Stimulated activated CD8-positive, alpha-beta memory T cell treated with anti-CD3 and anti-CD28 coated beads, Interleukin-2, amount 100 ng/mL, for 48 hours (primary cell): ENCODE data around the gene TFR2.

Source experiments
- DNase-seq, 2 donors: peaks; one replicate each; pipeline ENCODE4 v3.0.0-alpha.2; 2020; ENCODE audit warnings: low read depth in 2 of 2

TFR2 gene

DNA sequence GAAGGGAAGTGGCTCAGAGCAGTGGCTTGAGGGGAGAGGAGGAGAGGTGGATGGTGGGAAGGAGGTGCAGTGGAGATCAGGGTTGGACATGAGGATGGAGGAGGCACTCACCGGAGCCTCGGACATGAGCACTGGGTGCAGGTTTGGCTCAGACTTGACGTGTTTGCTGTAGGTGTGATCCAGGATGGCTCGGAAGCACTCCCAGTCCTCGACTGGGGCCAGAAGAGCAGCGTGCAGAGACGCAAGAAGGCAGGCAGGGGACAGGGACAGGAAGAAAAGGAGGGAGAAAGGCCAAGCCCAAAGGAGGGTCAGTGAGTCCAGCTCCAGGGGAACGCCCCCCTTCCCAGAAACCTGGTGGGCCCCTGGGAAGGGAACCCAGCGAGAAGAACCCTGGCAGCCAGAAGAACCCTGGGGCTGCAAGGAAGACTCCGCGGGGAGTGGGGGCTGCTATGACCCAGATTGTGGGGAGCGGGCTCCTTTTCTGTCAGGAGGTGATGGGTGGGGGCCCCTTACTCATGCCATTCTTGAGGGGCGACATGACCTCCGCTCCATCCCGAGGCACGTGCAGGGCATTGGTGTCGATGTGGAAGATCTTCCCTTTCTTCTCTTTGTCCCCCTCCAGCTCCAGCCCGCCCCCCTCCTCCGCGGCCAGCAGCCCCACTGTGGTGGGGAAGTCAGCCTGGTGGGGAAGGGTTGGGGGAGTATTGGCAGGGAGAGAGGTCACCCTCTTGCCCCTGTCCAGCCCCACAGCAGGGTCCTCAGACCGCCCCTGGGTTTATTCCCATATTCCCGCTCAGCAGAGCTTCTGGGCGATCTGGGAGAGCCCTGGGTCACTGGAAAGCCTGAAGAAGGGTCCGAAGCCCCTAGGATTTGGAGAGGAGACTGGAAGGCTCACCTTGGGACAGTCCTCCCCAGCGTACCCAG is 13.8 kb upstream of the TFR2 start:
- no peak for DNase-seq

DNA sequence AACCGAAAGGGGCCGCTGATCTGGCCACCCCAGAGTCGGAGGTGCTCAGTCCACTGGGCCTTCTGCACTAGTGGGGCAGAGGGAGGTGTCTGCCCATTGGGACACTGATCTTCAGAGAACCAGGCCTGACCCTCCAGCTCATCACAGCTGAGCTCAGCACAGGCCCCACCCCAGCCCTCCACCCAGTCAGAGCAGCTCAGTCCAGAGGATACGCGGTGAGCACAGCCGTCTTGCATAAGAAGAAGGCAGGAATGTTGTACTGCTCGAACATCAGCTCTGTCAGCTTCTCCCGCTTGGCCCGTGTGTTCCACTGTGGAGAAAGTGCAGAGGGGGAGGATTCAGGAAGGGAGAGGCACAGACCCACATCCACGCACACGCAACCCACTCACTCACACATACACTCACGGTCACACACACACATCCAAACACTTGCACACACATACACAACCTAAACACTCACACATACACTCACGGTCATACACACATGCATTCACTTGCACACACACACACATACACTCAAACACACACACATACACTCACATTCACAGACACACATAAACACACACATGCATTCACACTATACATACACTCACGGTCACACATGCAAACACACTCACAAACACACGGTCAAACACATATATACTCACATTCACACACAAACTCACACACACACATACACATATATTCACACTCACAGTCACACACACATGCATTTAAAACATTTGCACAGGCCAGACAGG is 8.6 kb upstream of the TFR2 start:
- DNase-seq, result no peak

DNA sequence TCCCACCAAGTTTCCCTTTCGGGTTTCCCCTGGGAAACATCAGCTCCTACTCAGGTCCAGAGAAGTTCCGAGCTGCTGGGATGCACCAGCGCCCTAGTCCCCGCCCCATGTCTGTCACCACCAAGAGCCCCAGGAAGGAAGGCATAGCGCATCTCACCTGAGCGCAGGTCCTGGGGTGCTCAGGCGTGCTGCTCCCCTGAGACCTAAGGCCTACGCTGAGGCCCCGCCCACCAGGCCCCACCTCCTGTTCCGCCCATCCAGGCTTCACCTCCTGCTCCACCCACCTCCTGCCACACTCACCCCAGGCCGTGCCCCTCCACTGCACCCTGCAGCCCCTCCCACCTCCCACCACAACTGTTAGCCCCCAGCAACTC is 1.2 kb upstream of the TFR2 start:
- DNase-seq, result peak in 1 of 2 donors; percentile 43

DNA sequence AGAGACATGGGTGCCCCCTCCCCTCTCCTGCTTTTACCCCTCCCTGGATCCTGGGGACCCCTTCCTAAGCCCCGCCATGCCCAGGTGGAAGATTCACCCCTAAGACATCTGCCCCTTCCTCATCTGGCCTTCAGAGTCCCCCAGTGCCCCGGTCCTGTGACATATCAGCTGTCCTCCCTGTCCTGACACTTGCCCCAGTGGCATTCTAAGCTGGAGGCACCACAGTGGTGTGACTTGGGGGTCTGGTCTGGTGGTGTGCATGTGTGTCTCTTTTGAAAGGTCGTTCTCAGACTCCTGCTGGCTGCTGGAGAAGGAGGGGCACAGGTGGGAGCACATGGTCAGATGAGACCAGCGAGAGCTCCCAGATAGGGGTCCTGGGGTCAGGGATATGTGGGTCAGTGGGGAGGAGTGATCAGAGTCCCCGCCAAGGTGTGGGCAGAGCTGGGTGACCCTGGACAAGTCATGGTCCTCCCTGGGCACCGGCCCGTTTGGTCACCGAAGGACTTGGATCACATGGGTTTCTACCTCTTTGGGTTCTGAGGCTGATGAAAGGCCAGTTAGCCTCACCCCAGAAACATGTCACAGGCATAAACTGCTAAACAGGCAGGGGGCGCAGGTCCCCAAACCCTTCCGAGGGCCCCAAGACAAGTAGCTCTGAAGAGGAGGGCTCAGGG is 645 bp upstream of the TFR2 start:
- no peak for DNase-seq

DNA sequence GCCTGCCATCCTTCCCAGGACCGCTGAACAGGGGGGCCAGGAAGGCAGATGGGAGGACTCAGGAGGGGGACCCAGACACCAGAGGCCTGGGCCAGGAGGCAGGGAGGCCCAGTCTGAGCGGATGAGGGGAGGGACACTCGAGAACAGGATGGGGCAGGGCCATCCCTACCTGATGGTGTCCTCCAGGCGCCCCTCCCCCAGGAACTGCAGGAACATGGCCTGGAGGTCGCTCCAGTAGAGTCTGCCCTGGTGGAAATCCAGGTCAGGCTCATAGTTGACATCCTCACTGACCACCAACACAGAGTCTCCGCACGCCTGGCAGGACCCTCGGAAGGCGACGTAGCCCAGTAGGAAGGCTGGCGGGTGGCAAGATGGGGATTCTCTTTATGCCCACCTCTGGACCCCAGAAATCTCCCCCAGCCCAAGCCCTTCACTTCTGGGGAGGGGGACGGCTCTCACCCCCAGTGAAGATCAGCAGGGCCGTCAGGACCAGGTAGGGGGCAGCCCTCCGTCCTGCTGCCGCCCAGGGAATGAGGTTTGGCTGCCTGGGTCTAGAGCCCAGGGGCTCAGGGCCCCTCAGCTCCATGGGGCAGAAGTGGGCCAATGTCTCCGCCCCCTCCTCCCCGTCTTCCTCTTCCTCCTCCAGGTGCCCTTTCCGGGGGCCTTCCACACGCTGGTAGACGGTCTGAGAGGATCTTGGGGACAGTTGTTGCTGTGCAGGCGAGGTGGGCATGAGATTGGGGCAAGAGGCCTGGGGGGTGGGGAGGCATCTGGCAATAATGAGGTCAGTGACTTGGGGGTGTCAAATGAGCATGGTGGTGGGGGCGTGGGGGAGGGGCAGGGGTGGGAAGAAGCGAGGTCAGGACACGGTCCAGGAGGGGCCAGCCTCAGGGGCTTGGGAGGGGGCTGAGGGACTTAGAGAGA is 573 bp downstream of the TFR2 start:
- no peak for DNase-seq

DNA sequence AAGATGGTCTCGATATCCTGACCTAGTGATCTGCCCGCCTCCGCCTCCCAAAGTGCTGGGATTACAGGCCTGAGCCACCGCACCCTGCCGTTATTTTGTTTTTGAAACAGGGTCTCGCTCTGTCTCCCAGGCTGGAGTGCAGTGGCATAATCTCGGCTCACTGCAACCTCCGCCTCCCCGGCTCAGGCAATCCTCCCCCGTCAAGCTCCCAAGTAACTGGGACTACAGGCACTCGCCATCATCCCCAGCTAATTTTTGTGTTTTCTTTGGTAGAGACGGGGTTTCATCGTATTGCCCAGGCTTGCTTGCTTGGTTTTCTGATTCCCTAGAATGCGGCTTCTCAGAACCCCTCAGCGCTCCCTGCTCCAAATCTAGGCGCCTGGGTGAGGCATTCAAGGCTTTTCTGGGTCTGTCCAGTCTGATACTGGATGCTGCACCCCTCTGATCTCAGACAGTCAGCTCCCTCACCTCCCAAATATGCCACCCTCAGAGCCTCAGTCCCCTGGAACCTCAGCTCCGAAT is 1.3 kb downstream of the TFR2 start:
- no peak for DNase-seq

DNA sequence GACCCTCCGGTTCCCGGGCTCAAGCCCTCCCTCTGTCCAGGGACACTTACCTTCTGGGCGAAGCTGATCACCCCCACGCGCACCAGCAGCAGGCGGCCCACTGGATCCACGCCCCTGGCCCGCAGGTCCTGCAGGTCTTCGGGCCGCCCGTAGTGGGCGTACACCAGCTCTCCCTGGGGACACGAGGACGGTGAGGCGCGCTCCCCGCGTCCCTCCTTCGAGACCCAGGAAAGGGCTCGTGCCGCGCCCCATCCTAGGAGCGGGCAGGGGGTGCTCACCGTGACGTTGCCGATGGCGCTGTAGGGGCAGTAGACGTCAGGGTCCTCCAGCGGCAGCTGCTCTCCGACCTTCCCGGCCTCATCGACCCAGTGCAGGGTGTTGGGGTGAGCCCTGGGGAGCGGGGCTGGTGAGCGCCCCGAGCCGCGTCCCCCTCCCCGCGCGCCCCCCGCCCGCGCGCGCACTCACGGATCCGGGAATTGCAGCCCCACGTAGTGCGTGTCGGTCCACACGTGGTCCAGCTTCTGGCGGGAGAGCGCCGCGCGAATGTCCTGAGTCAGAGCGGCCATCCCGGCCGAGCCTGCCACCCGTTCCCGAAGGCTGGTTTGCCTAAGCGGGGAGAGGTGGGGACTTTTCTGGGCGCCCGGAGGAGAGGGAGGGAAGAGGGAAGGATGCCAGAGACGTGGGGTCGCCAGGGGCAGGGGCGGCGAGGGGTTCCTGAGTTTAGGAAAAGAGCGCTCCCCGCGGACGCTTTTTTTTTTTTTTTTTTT is 8.2 kb downstream of the TFR2 start:
- DNase-seq, result peak; percentile 50 to 52

DNA sequence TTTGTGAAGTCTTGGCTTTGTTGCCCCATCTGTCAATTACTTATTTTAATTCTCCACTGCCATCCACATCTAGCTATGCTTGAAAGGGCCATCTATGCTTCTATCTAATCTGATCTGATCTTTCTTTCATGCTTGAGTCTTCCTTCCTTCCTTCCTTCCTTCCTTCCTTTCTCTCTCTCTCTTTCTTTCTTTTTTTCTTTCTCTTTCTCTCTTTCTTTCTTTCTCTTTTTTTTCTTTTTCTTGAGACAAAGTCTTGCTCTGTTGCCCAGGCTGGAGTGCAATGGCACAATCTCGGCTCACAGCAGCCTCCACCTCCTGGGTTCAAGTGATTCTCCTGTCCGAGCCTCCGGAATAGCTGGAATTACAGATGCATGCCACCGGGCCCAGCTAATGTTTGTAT is 11.3 kb downstream of the TFR2 start:
- no peak for DNase-seq

DNA sequence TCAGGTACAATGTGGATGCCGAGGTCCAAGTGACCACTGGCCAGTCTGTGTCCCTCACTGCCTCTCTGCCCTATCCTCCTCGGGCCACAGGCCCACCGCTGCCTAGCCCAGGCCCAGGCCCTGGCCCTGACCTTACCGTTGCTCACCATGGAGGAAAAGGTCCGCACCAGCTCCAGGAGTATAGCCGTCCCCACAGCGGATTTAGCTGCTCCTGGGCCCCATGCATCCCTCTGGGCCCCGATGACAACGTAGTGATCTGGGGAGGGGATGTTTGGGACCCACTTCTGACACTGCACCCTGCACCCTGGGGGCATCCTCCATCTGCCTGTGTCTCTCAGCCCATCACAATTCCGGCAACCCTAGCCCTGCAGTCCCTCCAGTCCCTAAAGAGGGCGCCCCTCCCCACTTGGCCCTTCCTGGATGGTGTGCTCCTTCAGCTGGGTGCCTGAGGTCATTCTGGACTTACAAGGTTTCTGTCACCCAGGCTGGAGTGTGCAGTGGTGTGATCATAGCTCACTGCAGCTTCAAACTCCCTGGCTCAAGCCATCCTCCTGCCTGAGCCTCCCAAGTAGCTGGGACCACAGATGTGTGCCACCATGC is 12.1 kb downstream of the TFR2 start:
- no peak for DNase-seq

DNA sequence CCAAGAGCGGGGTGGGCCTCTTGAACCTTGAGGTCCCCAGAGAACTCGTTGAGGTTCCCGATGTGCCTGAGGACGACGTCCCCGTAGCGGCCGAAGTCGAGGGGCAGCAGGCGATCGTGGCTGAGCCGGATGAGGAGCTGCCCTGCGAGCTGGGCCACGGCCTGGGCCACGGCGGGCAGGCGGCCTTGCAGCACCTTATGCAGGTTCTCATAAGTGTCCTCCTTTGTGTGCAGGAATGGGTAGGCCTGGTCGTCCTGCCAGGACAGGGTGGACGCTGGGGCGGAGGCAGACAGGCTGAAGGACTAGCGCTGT is 14.2 kb downstream of the TFR2 start:
- DNase-seq, result no peak

DNA sequence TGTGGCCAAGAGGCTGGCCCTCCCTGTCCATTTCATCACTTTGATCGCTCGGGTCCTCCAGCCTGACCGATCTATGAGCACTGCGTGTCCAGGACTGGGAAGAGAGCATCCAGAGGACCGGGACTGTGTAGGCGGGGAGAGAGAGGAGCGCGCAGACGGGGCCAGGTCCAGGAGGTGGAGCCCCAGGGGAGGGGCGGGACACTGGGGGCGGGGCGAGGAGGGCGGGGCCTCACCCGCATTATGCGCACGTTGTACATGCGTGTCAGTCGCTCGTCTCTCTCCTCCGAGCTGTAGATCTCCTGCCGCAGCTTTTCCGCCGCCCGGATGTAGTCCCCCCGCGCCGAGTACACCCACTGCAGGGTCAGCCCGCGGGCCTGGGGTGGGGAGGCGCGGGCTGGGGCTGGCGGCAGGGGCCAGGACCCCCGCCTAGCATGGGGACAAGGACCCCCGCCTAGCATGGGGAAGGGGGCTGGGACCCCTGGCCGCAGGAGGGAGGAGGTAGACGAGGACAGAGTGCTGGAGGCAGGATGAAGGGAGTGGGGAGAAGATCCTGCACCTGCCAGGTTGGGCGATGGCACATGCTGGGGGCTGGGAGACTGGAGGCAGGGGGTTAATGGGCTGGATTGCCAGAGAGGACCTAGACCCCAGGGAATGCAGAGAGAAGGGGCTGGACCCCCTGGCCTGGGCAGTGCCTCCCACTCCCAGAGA is 14.7 kb downstream of the TFR2 start:
- DNase-seq, result peak; percentile 79 to 89

DNA sequence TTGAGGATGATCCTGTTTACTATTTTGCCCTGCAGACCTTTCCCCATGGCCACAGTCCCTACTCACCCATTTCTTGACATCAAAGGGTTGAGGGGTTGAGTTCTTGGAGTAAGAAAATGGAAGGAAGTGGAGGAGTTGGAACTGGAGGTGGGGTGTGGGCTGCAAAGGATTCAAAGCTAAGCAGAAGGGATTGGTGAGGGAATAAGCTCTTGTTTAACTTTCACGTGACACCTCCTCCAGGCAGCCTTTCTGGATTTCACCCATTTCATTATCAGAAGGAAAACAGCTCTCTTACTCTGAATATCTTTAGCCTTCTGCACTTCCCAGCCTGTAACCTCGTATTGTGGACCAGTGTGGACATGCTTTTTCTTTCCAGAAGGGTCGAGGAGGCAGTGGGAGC is 15.3 kb downstream of the TFR2 start:
- DNase-seq, result no peak

DNA sequence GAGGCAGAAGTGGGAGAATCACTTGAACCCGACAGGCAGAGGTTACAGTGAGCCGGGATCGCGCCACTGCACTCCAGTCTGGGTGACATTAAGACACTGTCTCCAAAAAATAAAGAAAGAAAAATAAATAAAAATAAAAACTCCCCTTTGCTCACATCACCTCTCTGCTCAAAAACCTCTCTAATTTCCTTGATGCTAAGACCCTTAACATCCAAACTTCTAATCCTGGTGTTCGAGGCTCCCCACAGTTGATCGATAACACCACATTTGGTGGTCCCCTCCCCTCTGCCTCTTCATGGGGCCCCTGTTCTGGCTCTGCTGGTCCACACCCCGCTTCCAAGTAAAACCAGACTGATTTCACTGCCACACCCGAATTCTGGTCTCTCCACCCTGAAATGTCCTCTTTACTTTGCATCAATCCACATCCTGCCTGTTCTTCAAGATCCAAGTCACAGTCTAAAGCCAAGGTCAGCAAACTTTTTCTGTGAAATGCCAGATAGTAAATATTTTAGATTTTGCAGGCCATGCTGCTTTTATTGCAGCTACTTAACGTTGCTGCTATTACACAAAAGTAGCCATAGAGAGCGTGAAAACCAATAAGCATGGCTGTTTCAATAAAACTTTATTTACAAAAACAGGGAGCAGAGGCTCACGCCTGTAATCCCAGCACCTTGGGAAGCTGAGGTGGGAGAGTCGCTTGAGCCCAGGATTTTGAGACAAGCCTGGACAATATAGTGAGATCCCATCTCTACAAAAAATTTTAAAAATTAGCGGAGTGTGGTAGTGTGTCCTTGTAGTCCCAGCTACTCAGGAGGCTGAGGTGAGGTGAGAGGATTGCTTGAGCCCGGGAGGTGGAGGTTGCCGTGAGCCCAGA is 17.2 kb downstream of the TFR2 start:
- DNase-seq, result no peak

DNA sequence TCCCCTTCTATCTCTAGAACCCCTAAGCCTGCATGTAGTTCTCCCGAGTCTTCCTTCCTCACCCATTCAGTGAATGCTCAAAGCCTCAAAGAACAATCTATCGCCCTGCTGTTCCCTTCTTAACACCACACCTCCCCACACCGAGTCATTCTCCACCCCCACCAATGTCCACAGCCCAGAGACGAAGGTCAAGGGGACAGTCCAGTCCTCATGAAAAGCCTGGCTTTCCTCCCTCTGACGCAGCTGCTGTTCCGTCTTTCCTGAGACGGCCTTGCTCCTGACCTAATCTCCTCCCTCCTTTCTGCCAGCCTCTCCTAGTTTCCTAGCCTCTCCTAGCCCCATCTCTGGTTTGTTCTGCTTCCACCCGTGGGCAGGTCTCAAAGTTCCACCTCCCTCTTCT is 19.8 kb downstream of the TFR2 start:
- no peak for DNase-seq

DNA sequence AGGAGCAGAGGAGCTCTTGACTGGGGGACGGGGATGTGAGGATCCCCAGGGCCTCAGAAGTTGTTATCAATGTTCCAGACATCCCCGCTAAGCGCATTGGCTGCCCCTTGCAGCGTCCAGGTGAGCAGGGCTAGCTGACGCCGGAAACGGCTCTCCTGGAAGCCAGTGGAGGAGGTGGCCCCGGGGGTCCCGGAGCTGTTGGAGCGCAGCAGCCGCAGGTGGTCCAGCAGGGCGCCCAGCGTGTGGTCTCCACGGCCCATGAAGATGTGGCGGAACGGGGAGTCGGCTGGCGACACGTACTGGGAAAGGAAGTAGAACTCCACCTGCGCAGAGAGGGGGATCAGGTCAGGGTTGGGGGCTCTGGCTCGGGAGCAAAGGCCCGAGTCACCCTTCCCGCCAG is 20.5 kb downstream of the TFR2 start:
- DNase-seq, result no peak

DNA sequence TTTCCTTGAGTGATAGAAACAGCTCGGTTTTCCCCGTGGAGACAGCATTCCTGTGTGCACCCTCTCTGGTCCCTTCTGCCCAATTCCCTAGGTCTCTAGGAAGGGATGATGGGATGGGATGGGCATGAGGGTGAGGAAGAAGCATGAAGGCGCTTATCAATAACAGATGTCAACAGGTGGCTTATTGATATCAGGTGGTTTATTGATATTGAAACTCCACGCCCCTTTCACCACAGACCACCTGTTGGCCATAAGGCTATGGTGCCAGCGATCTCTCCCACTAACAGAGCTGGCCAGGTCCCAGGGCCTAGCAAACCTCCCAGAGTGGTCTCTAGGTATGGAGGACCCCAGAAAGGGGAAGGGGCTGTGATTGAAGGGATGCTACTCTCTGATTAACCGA is 21.1 kb downstream of the TFR2 start:
- DNase-seq, result no peak

DNA sequence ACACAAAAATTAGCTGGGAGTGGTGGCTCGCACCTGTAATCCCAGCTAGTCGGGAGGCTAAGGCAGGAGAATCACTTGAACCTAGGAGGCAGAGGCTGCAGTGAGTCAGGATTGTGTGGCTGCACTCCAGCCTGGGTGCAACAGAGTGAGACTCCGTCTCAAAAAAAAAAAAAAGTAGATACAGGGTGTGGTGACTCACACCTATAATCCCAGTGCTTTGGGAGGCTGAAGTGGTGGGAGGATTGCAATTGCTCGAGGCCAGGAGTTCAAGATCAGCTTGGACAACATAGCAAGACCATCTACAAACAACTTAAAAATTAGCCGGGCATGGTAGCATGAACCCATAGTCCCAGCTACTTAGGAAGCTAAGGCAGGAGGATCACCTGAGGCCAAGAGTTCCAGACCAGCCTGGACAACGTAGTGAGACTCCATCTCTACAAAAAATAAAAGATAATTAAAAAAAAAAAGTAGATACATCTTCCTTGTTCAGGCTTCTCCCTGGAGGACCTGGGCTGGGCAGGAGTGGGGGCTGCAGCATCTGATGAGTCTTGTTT is 27.0 kb downstream of the TFR2 start:
- no peak for DNase-seq

DNA sequence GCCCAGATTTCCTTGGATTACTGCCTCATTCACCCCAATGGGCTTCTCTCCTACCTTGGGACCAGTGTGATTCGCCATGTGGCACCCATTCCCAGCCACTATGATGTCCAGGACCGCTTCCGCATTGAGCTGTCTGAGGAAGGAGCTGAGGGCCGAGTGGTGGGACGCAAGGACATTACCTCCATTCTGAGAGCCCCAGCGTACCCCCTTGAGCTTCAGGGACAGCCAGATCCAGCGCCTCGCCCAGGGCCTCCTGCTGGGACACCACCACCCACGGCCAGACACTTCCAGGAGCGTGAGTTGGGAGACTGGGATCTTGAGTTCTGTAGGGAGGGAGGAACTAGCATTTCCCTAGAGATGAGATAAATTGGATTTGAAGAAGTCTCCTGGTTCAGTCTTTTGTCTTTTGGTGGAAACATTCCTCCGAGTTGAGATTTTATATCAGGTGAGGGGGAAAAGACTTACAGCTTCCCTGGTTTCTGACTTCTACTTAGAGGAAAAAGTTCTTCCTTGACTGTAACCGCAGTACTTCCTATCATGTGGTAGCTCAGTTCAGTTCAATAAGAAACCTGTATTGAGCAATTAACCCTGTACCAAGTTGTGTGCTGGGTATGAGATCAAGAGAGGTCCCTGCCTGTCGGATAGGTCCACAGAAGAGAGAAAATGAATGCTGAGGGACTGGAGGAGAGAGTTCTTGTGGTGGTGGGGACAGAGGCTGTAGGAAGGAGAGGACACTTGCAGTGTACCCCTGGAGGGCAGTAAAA is 27.8 kb downstream of the TFR2 start:
- DNase-seq, result no peak
